K562 (cell line): ENCODE measurements around the gene UNC45A. TPM values are rescaled to one million over a fixed set of nuclear protein-coding genes. Genes with fewer than 3 reads are reported as not detected.

Experiments used
- ATAC-seq: fragments of 200-7000 bp; cut with Tn5 transposase; 3 replicates; pipeline ENCODE4 v1.9.1; 2020; ENCODE audit warnings: moderate library complexity
- BruUV-seq: library from RNA; stranded (reverse); fragments of 400-500 nt; replicated peaks from 2 replicates; lab custom pipeline; 2021; lab: Mats Ljungman, UMichigan
- CTCF ChIA-PET: fragments of 300-600 bp; formaldehyde crosslinking; extraction: SDS; loops from one replicate; lab custom pipeline; 2021; ENCODE audit warnings: low intra/inter-chr PET ratio; lab: Yijun Ruan, JAX
- POLR2A ChIA-PET: fragments of 300-600, 350-650 bp; sonication (Branson Sonifier 250); formaldehyde crosslinking; extraction: SDS; loops from one replicate; lab custom pipeline; 2021; ENCODE audit warnings: antibody characterized with exemption, inconsistent platforms; lab: Yijun Ruan, JAX
- DNase-seq, 4 experiments: peaks; one replicate each; pipeline versions ENCODE4 v3.0.0 to v3.0.0-alpha.2; 2011 to 2018; ENCODE audit warnings: low spot score in 3 of 4, mixed read lengths in 3 of 4; ENCODE audit errors: extremely low read depth in 1 of 4
- FAIRE-seq: peaks from 2 replicates; lab custom pipeline; 2011; peaks lifted over from hg19 to GRCh38; lab: Jason Lieb, UNC
- H2AFZ ChIP-seq: 2 replicates; pipeline ENCODE4 v1.6.0; 2011; ENCODE audit warnings: low read depth, low read length, control low read depth, inconsistent platforms
- H3K27ac ChIP-seq: fragments of 200-600 bp; 3 replicates; pipeline ENCODE4 v1.8.0; 2011; ENCODE audit warnings: low read depth, mild to moderate bottlenecking, control low read depth, inconsistent platforms, low read length, moderate library complexity, mixed read lengths; ENCODE audit errors: extremely low read depth
- H3K27me3 ChIP-seq, 2 experiments: fragments of 300-600 bp in 1 of 2; 2 replicates in 1 of 2; 3 replicates in 1 of 2; pipeline versions ENCODE4 v1.6.0 to v1.8.0; 2011; ENCODE audit warnings: inconsistent platforms in 2 of 2, low read length in 2 of 2, mild to moderate bottlenecking in 1 of 2, mixed read lengths in 1 of 2, moderate library complexity in 1 of 2; ENCODE audit not compliant: control insufficient read depth in 2 of 2, insufficient read depth in 2 of 2
- H3K36me3 ChIP-seq: fragments of 300-600 bp; 3 replicates; pipeline ENCODE4 v1.8.0; 2011; ENCODE audit warnings: mild to moderate bottlenecking, low read length, inconsistent platforms; ENCODE audit not compliant: control insufficient read depth, insufficient read depth
- H3K4me1 ChIP-seq, 2 experiments: fragments of 200-600 bp in 1 of 2; replicated peaks in 1 of 2; 2 replicates in 1 of 2; 3 replicates in 1 of 2; pipeline versions ENCODE4 v1.5.1 to v1.8.0; 2011; ENCODE audit warnings: inconsistent platforms in 2 of 2, low read length in 2 of 2, mild to moderate bottlenecking in 1 of 2, mixed read lengths in 1 of 2, moderate library complexity in 1 of 2; ENCODE audit not compliant: control insufficient read depth in 2 of 2, insufficient read depth in 2 of 2
- H3K4me2 ChIP-seq: 2 replicates; pipeline ENCODE4 v1.6.1; 2011; ENCODE audit warnings: low read length, control low read depth, inconsistent platforms, mixed read lengths; ENCODE audit not compliant: insufficient read depth
- H3K4me3 ChIP-seq: fragments of 200-600 bp; sonication (generic), shearing (Covaris generic); 2 replicates; pipeline ENCODE4 v1.5.1; 2016; ENCODE audit warnings: control low read depth, inconsistent platforms
- H3K79me2 ChIP-seq: fragments of 200-600 bp; 3 replicates; pipeline ENCODE4 v1.8.0; 2011; ENCODE audit warnings: low read length, inconsistent platforms; ENCODE audit not compliant: control insufficient read depth, insufficient read depth
- H3K9ac ChIP-seq, 2 experiments: 2 replicates each; pipeline versions ENCODE4 v1.6.0 to v1.6.1; 2011; ENCODE audit warnings: low read depth in 2 of 2, low read length in 2 of 2, control low read depth in 1 of 2, inconsistent platforms in 1 of 2, mild to moderate bottlenecking in 1 of 2, mixed read lengths in 1 of 2; ENCODE audit not compliant: insufficient read depth in 1 of 2
- H3K9me1 ChIP-seq: one replicate; pipeline ENCODE4 v1.6.0; 2011; ENCODE audit warnings: inconsistent platforms, mild to moderate bottlenecking, low read length, moderate library complexity; ENCODE audit not compliant: control insufficient read depth, insufficient read depth
- H3K9me3 ChIP-seq: replicated peaks from 2 replicates; pipeline ENCODE4 v1.5.1; 2011; ENCODE audit warnings: low read depth, low read length, inconsistent platforms; ENCODE audit not compliant: control insufficient read depth, insufficient read depth
- H4K20me1 ChIP-seq: replicated peaks from 2 replicates; pipeline ENCODE4 v1.6.1; 2011; ENCODE audit warnings: low read length, inconsistent platforms, mixed read lengths; ENCODE audit not compliant: control insufficient read depth, insufficient read depth
- AFF4 ChIP-seq: sonication (generic); formaldehyde crosslinking; IDR thresholded peaks from 2 replicates; pipeline ENCODE4 v1.8.0; 2023; ENCODE audit warnings: mild to moderate bottlenecking, missing genetic modification reagents
- ARID4B ChIP-seq: sonication (generic); formaldehyde crosslinking; IDR thresholded peaks from 2 replicates; pipeline ENCODE4 v1.8.0; 2022; ENCODE audit warnings: mild to moderate bottlenecking, missing genetic modification reagents
- KLF16 ChIP-seq: IDR thresholded peaks from 2 replicates; pipeline ENCODE4 v1.6.1; 2016; ENCODE audit warnings: antibody characterized with exemption
- TEAD2 ChIP-seq: fragments of 450-650 bp; IDR thresholded peaks from 2 replicates; pipeline ENCODE4 v1.6.1; 2016; ENCODE audit warnings: missing genetic modification characterization, control low read depth, missing compliant biosample characterization
- ZNF583 ChIP-seq: fragments of 250-450 bp; sonication (Bioruptor Pico); IDR thresholded peaks from 2 replicates; pipeline ENCODE4 v1.4.0; 2020
- whole genome bisulfite sequencing: fragments of 100-300 bp; shearing (Covaris generic); methylation state at CpG from one replicate; pipeline ENCODE4 v1.1.6; 2016; ENCODE audit warnings: low coverage, mixed read lengths; ENCODE audit not compliant: insufficient coverage; ENCODE audit errors: missing lambda C conversion rate; 5-methylcytosine and 5-hydroxymethylcytosine counted together
- in situ Hi-C: fragments of 300-500 bp; cut with MboI; formaldehyde crosslinking; loops from 4 replicates; pipeline ENCODE4 v1.15.0; 2018; ENCODE audit warnings: inconsistent platforms, mixed read lengths
- intact Hi-C: fragments of 100-400 bp; cut with micrococcal nuclease; formaldehyde crosslinking; loops from 2 replicates; pipeline ENCODE4 v1.14.2; 2022
- polyA plus RNA-seq, 8 experiments: library from polyadenylated mRNA; depleted of rRNA in 4 of 8; stranded (reverse) in 5 of 8; unstranded in 3 of 8; fragments of >200 nt; fragmentation: Nextera tagmentation in 2 of 8; fragmentation: Illumina TruSeq in 1 of 8; extraction: Ambion mirVana in 2 of 8; extraction: Trizol in 1 of 8; gene quantifications; 2 replicates each; pipeline versions ENCODE4 v1.2.1 to v1.2.3, GENCODE V29; 2011 to 2014; ENCODE audit warnings: inconsistent platforms in 1 of 8, missing spikeins in 1 of 8
- total RNA-seq, 7 experiments: library from RNA; depleted of rRNA in 6 of 7; stranded (reverse); fragments of >200 nt in 6 of 7; fragmentation: Illumina TruSeq in 2 of 7; extraction: Trizol in 2 of 7; gene quantifications; 2 replicates each; pipeline versions ENCODE4 v1.2.1 to v1.2.3, GENCODE V29; 2011 to 2021; ENCODE audit warnings: low replicate concordance in 1 of 7

Gene UNC45A
- total and polyA plus RNA-seq, 9 of the 15 experiments (the other 6 are each of a cell fraction or from before 2014, with no cell fraction given): 22.4 to 79.3 (median 43.7) TPM

GRCh38 chr15:90918835-90919234, 16.2 kb upstream of the UNC45A start (continued):
- no peak for TF ChIP-seq AFF4 (CRISPR knock-in tag)
- no peak for TF ChIP-seq TEAD2 (tag)
- no peak for TF ChIP-seq KLF16

- no peaks in the 10 kb centered on the region for H3K27me3 ChIP-seq
- 79% methylated on average over 4 of the region's 4 CpGs for WGBS
- BruUV-seq: no TSS peak
- no peaks in the 10 kb centered on the region for H4K20me1 ChIP-seq
- intact Hi-C loops (no loop called here), in situ Hi-C loops (no loop called here)
- FAIRE-seq (no peak), ATAC-seq (no peak), DNase-seq (no peak)
- no peak overlapping the region for H3K4me3 ChIP-seq
- H2AFZ ChIP-seq: no peak overlapping the region
- H3K9me3 ChIP-seq: no peaks in the 10 kb centered on the region
- peaks cover 63% of the 10 kb centered on the region for H3K36me3 ChIP-seq
- H3K9me1 ChIP-seq: no peaks in the 10 kb centered on the region
- H3K4me2 ChIP-seq: no peak overlapping the region
- ChIA-PET CTCF (no interaction called here), POLR2A (interaction anchor here (0.8 to 3.7 kb wide), 8 partner anchors 7 to 73 kb away, joined by 3 to 26 read pairs (median 10); partner anchors contain the start of genes HDDC3, MAN2A2 and UNC45A)
- H3K9ac ChIP-seq: no peak overlapping the region
- no peaks in the 10 kb centered on the region; the same call in 2 of the 3 replicates for H3K79me2 ChIP-seq
- H3K27ac ChIP-seq: no peak overlapping the region
- peaks cover 11 to 18% of the 10 kb centered on the region in 2 experiments for H3K4me1 ChIP-seq
- TF ChIP-seq ZNF583 (CRISPR knock-in tag): no peak
- TF ChIP-seq ARID4B (CRISPR knock-in tag): no peak
Observed at GRCh38 chr15:90921887-90922286, 13.2 kb upstream of the UNC45A start.
